Stimulated activated CD8-positive, alpha-beta memory T cell treated with anti-CD3 and anti-CD28 coated beads, Interleukin-15, amount 100 ng/mL, for 24 hours (primary cell): Measurements from ENCODE around the gene CAMKK1.
A peak's percentile ranks its signal among the peaks of the same experiment; 100 is the strongest.

Experiments used
- DNase-seq: peaks from one replicate; pipeline ENCODE4 v3.0.0-alpha.2; 2020; ENCODE audit warnings: low read depth

The CAMKK1 gene

DNA sequence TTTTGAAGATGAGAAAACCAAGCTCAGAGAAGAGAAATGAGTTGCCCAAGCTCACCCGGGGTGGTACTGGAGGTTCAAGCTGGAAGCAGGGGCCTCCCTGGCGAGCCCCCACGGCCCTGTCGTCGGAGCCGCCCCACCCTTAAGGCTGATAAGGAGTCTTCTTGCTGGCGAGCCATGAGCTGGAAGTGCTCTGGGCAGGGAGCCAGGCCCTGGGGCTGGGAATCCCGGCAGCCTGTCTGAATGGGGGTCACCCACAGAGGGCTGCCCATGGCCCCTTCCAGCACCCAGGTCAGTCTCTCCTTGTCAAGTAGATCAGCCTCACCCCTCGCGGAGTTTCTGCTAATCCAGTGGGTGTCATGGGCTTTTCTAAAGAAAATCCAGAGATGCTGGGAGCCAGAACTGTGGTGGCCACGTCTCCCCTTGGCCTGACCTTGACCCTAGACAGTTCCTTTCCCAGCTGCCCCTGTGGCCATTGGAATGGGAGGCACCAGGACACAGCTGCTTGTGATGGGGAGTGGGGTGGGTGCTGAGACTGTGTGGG is 24.6 kb upstream of the CAMKK1 start:
- no peak for DNase-seq

DNA sequence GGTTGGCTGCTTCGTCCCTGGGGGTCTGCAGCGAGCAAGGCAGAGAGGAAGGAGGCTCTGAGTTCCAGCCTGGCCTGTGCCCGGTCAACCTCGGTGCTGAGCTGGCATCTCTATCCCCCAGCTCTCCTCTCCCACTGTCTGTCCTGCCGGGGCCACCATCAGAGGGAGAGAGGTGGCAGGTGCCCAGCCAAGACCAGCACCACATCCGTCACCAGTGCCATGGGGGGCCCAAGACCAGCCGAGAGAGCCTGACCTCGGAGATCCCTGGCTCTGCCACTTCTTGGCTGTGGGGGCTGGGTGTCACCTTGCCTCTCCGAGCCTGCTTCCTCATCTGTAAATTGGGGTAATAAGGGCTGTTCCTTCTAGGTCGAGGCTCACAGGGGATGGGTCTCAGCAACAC is 24.0 kb upstream of the CAMKK1 start:
- no peak for DNase-seq

DNA sequence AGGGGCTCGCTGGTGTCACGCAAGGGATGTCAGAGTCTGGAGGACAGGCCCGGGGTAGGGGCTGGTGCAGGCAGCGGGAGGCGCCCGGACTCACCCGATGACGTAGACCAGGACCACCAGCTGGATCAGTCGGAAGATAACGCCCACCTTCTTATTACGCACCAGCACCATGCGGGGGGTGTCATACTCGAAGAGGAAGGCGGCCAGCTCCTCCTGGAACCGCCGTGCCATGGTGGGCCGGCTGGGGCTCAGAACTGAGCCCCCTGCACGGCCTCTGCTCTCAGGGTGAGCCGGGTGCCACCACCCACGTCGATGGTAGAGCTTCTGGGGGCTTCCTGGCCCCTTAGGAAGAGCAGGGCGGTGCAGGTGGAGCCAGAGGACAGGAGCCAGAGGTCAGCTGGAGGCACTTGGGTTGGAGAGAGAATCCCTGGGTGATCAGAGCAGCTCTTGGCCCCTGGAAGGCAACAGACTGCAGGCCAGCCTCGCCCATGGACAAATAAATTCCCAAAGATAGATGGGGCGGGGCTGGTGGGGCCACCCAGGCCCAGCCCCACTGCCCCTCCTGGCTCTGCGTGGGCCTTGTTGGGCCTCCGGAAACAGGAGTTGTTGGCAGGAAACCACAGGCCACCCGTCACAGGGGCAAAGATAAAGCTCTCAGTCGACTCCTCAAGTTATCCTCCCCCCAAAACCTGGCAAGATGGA is 23.3 kb upstream of the CAMKK1 start, which contains the start of gene P2RX1:
Gene P2RX1 (minus strand): TSS at position 471 of the 702 bp plus-strand sequence. CDS start 240 bp downstream, at position 231.
- DNase-seq, result no peak

DNA sequence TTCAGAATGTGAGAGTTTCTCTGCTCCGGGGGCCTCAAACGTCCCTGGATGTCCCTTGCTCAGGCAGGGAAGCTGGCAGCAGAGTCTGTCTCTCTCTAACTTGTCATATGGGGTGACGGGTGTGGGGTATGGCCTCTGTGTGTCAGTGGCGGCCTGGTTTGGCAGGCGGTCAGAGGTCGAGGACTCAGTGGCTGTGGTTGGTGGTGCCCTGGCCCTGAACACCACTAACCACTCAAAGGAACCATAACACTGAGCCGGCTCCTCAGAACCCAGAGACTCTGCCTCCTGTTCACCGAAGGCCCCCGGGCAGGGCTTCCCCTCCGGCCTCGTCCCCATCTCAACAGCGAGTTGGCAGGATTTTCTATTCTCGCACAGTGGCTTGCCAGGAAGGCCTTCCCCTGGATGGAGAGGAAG is 22.7 kb upstream of the CAMKK1 start:
- DNase-seq, result no peak

DNA sequence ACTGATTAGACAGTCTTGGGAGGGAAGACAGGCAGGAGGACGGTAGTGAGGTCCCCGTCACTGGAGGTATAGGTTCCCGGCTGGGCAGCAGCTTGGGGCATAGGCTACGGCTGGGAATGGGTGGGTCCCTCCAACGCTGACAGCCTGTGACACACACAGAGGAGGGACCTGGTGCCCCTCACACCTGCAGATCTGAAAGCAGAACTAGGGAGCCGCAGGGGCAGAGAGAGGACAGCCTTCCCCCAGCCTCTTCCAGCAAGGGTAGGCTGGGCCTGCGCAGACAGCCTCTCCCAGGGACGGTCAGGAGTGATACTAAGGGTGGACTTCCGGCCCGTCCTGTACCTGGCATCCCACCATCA is 21.4 kb upstream of the CAMKK1 start:
- DNase-seq, result no peak

DNA sequence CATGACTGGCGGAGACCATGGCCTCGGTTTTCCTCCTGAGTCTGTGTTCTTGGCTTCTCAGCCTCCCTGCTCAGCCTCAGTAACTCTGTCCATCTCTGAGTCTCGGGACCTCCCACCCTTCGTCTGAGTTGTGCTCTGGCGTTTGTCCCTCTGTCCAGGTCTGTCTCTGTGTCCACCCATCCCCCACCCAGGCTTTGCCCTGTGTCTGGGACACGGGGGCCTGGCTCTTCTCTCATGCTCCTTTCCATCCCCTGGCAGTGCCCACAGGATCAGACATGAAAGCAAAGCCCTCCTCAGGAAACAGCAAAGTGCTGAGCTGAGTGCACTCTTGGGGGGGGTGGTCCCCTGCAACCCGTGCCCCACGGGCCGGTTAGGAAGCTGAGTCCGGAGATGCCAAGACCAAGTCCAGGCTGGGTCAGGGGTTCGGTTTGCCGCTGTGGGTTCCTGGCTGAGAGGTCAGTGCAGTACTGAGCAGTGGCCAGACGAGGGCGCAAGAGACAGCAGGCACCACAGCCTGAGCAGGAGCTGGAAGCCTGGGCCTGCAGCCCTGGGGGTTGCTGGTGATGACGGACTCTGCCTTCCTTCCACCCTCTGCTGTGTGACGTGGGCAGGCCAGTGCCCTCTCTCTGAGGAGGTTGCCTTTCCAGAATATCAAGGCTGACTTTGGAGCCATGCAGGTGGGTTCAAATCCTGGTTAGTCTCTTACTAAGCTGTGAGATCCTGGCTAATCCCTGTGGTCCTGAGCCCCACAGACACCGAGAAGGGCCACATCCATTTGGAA is 20.9 kb upstream of the CAMKK1 start:
- DNase-seq, result peak; percentile 56

DNA sequence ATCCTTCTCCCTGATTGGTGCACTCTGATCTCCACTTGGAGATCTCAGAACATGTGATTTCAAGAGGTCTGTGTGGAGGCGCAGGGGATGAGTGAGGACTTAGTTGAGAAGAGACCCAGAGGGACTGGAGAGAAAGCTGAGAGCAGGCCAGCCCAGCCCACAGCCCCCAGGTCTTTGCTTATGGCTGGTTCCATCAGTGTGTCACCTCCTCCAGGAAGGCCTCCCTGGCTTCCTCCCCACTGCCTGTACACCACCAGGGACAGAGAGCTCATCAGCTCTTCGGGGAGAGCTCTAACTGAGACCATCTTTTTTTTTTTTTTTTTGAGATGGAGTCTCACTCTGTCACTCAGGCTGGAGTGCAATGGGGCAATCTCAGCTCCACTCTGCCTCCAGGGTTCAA is 20.0 kb upstream of the CAMKK1 start:
- no peak for DNase-seq

DNA sequence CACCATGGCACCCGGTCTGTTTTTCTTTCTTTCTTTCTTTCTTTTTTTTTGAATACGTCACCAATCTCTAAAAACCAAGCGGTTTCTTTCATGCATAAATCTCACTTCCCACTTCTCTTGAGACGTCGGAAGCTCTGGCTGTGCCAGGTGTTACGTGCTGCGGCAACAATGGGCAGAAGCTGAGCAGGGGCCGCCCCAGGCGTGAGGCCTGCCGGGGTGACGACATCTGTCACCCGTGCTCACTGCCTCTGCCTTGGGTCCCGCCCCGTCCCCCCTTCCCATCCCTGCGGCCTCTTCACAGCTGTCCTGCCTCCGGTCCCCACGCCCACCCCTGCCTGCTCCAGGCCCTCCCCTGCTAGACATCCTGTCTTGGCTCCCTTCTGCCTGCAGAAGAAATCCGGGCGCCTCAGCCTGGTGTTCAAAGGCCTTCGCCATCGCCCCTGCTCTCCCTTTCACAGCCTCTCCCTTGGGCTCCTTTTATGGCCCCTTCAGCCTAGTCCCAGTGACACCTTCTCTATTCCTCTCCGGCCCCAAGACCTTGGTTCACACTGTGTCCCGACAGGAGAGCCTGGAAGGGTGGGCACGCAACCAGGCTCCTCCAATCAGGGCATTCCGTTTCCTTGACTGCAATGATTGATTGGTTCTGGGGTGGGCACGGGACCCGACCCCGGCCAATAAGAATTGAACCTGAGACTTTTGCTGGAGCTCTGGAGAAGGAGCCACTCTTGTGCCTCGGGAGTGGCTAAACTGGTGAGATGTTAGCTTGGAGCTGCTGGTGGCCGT is 18.6 kb upstream of the CAMKK1 start:
- no peak for DNase-seq

DNA sequence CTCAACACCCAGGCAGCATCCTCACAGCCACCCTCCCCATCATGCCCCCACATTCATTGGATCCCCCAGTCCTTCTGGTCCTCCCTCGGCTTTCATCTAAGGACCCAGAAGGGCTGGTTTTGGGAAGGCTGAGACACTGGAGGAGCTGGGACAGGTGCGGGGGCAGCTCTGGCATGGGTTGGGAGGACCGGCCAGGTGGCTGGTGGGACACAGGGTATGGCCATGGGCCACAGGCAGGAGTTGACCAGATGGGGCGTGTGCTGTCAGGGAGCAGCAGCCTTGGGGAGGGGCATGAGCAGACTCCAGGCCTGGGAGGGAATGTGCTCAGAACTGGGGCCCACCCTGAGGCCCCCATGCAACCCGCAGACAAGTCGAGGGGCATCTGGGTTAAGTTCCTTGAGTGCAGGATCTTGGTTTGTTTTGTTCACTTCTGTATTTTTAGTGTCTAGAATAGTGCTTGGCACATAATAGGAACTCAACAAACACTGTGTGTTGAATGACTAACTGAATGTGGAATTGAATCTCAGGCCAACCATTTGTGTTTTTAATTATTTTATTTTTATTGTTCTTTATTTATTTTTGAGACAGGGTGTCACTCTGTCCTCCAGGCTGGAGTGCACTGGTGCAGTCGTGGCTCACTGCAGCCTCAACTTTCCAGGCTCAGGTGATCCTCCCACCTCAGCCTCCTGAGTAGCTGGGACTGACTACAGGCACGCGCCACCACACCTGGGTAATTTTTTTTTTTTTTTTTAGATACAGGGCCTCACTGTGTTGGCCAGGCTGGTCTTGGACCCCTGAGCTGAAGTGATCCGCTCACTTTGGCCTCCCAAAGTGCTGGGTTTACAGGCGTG is 17.8 kb upstream of the CAMKK1 start:
- DNase-seq, result no peak

DNA sequence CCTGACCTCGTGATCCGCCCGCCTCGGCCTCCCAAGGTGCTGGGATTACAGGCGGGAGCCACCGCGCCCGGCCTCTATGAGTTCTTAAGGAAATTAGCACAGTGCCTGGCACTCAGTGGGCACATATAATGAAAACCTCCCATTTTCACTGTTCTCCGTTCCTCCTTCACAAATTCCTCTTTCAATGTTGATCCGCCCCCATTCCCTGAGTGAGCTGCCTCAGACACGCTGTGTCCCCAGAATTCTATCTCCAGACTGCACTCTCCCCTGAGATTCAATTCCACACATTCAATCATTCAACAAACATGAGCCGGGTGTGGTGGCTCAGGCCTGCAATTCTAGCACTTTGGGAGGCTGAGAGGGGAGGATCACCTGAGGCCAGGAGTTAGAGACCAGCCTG is 16.4 kb upstream of the CAMKK1 start:
- no peak for DNase-seq

DNA sequence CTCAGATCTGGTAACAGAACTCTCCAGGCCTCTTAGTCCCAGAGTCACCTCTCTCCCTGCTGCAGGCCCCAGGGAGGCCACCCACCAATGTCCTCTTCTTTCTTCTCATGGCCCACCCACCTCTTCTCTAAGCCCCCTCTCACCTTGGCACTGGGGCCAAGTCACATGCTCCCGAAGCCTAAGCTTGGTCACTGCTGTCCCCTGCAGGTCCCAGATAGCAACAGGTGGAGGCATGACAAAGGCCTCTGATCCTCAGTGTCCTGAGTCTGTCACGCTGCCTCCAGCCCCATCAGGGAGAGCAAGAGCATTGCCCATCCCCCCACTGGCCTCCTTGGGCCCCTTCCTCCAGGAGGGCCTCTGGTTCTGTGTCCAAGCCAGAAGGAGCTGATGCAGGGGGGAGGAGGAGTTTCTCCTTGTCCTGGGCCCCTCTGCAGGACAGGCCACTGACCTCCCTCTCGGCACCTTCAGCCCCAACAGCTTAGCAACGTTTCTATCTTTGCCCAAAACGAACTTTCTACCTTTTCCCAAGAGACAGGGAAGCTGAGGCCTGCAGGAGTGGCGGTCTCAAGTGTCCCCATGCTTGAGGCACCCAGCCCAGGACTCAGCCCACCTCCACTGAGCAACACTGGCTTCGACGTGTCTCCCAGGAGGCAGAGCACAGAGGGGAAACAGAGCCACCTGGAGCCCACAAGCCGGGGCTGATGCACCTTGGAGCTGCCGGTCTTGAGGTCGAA is 14.8 kb upstream of the CAMKK1 start:
- no peak for DNase-seq

DNA sequence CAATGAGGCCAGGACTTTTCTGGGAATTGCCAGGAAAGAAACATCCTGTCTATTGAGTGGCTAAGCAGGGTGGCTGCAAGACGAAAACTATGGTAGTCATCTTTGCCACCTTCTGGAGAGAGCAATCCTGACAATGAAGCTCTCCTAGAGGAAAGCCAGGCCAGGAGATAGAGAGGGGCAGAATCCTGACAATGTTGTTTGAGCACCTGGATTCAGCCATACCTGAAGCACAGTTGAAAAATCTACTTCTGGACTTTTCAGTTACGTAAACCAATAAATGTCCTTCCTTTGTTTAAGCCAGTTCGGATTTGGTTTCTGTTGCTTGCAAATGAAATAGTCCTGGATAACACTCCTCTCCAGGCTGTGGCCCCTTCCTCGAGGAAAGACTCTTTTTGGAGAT is 14.0 kb upstream of the CAMKK1 start:
- no peak for DNase-seq

DNA sequence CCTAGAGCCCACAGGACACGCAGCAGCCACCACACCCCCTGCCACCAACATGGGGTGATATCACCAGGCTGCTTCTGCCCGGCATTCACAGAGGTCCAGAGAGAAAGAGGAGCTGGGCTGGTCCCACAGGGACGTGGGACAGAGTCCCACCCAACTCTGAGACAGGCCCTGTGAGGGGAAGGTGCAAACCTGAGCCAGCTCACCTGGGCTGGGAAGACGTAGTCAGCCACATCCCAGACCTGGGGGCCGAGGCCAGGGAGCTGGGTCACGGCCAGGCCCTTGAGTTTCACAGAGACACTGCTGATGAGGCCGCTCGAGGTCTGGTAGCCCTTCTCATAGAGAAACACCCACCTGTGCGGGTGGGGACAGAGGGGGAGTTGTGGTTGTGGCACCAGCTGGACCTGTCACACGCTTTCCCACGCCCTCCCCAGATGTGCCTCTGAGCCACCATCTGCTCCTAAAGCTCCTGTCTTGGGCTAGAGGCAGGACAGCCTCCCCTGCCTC is 12.2 kb upstream of the CAMKK1 start:
- DNase-seq, result no peak

DNA sequence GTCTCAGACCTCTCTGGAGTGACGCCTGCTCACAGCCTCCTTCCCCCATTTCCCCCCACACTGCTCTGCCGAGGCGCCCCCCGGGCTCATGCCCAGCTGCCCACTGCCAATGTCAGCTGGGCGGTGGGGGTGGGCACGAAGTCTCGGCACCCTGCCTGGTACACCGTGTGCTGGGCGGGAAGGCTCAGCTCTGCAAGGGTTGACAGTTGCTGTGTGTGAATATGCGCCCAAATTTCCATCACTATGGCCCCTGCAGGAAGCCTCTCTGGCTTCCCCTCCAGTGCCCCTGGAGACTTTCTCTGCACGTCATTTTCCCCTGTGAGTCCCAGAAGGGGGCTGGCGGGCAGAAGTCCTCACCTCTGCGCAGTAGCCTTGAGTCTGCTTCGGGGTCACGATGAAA is 11.6 kb upstream of the CAMKK1 start:
- no peak for DNase-seq

DNA sequence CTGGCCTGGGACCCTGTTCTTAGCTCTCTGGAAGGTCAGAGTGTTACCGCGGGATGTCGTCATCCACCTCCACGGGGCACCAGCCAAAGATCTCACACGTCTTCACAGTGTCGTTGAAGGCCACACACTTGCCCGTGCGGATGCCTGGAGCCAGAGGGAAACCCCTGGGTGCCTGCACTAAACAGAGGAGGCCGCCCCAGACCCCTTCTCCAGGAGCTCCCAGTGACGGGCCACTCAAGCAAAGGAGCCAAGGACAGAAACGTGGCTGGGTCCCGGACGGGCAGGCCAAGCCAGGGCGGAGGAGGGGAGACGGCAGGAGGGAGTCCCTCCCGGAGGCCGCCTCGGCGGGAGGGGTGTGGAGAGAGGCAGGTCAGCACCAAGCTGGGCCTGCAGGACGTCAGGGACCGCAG is 11.0 kb upstream of the CAMKK1 start:
- no peak for DNase-seq

DNA sequence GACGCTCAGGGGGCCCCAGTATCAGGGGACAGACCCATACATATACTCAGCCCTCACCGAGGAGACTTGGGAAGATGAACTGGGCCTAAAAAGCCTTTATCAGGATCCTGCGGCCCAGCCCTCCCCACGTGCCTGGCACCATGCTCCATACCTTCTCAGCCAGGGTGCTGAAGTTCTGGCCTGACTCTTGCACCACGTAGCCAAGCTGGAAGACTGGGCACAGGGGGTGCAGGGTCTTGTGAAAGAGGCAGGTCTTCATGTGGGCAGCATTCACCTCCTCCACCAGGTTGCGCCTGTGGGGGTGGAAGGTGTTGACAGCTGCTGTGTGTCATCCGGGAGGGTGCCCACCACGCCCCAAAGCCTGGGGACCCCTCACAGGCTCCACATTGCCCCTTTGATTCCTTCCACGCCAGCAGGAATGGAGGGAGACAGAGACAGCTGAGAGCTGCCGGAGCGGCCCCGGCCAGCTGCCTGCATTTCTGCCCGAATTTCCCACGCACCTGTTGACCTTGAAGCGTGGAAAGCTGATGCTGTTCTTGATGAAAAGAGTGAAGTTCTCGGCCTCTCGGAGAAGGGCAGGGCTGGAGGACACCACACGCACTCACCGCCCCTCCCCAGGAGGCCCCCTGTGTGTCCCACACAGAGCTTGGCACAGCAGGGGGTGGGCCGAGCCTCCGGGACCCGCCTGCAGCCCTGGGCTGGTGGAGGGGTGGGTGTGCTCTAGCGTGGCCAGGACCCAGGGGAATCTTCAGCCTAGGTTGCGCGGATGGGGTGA is 10.4 kb upstream of the CAMKK1 start:
- DNase-seq, result no peak

DNA sequence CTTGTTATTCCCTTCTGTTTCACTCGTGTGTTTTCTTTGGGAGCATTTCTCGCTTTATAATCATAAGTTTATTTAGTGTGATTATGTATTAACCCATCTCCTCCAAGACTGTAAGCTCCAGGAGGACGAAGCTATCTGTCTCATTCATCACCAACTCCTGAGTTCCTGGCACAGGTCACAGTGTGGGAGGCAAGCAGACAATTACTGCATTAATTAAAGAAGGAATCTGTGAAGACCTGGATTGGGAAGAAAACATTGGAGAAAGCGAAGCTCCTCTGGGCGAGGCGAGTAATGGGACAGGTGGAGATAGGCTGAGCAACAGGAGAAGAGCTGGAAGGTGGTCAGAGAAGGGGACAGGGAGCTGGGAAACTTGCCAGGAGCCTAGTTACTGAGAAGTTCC is 7.8 kb upstream of the CAMKK1 start:
- DNase-seq, result no peak

DNA sequence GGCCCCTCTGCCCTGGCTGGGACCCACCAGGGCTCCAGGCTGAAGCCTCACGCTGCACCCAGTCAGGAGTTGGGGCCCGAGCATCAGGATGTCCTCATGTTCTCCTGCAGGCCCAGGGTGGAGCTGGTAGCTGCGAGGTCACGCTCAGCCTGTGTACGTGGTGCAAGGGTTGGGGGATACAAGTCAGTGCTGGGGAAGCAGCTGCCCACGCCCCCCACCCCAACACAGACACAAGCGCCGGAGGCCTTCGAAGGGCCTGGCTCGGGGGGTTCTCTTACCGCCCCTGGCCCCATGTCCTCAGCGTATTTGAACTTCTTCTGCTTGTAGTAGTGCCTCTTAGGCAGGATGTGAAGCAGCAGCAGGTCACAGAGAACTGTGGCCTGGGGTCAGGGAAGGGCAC is 4.9 kb upstream of the CAMKK1 start:
- no peak for DNase-seq

DNA sequence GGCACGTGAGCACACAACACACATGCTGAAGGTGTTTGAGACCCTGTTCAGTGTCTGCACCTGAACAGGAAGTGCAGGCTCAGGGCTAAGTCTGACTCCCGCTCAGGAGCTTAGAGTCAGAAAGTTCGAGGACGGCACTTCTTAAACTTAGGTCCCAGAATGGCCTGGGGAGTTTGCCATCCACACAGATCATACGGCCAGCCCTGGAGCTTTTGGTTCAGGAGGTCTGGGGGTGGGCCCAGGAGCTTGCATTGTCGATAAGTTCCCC is 4.0 kb upstream of the CAMKK1 start:
- no peak for DNase-seq
